DMS 273 (cell line): ENCODE measurements around the gene PRR15.

Source experiments
- DNase-seq: peaks from one replicate; lab custom pipeline; 2025; ENCODE audit not compliant: unreplicated experiment; lab: John Stamatoyannopoulos, UW

The PRR15 gene

GRCh38 chr7:29607889-29608288 lies 44.3 kb downstream of the PRR15 start:
- no peak for DNase-seq

GRCh38 chr7:29609162-29610037 lies 45.8 kb downstream of the PRR15 start:
- DNase-seq = peak; percentile 84

- DNase-seq = no peak
Observed at GRCh38 chr7:29610086-29610485, 46.5 kb downstream of the PRR15 start.

GRCh38 chr7:29611941-29612544 lies 48.4 kb downstream of the PRR15 start:
- DNase-seq = no peak

GRCh38 chr7:29612596-29612995 lies 49.0 kb downstream of the PRR15 start:
- DNase-seq = no peak

GRCh38 chr7:29613100-29613499 lies 49.5 kb downstream of the PRR15 start:
- DNase-seq = no peak

GRCh38 chr7:29614229-29614628 lies 50.6 kb downstream of the PRR15 start:
- DNase-seq = no peak
